ENCODE measurements around the gene PAK4.
A peak's percentile ranks its signal among the peaks of the same experiment; 100 is the strongest.

The PAK4 gene

DNA sequence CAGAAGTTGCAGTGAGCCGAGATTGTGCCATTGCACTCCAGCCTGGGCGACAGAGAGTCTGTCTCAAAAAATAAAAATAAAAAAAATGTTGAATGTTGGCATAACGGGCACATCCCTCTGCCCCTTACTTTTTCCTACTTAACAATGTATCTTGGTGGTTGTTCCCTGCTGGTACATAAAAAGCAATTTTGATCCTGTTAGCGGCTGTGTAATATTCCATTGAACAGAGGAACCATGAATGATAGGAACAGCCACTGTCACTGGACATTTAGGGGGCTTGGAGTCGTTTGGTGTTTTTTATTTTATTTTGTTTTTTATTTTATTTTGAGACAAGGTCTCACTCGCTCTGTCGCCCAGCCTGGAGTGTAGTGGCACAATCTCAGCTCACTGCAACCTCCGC, 60.8 kb downstream of the PAK4 start:
- no peak for DNase-seq

GRCh38 chr19:39187552-39187943, 62.0 kb downstream of the PAK4 start:
- DNase-seq: no peak

- DNase-seq: no peak
These were observed 63.4 kb downstream of the PAK4 start for GRCh38 chr19:39188960-39189359.

DNA sequence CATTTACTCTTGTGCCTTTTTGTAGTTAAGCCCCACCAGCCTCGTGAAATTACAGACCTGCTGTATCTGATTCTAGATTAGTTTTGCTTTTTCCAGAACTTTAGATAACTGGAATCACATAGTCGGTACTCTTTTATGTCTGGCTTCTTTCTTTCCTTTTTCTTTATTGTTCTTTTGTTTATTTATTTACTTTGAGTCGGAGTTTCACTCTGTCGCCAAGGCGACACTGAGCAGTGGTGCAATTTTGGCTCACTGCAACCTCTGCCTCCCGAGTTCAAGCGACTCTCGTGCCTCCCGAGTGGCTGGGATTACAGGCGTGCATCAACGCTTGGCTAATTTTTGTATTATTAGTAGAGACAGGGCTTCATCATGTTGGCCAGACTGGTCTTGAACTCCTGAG, 65.2 kb downstream of the PAK4 start:
- DNase-seq: no peak

- no peak for DNase-seq
These were observed 67.3 kb downstream of the PAK4 start for GRCh38 chr19:39192846-39193245.

- no peak for DNase-seq
These were observed 68.2 kb downstream of the PAK4 start for GRCh38 chr19:39193803-39194202.

- no peak for DNase-seq
These were observed 69.4 kb downstream of the PAK4 start for GRCh38 chr19:39194832-39195542.

DNA sequence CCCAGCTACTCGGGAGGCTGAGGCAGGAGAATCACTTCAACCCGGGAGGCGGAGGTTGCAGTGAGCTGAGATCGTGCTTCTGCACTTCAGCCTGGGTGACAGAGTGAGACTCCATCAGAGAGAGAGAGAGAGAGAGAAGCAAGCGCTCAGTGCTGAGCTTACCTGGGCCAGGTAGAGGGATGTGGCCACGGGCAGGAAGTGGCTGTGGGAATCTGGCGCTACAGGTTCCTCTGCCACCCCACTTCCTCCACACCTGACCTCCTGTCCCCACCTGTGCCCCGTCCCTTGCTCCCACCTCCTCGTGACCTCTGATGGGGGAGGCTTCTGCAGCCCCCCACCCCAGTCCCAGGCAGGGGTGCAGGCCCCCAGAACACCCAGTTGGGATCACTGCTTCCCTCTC, 70.2 kb downstream of the PAK4 start:
- no peak for DNase-seq

- DNase-seq: no peak
These were observed 70.7 kb downstream of the PAK4 start for GRCh38 chr19:39196320-39196719.

- DNase-seq: no peak
These were observed 71.4 kb downstream of the PAK4 start, which contains the start of gene NCCRP1 for GRCh38 chr19:39196860-39197562. NCCRP1 (plus strand) TSS chr19:39196964; CDS start chr19:39196983, 19 bp downstream.

- DNase-seq: peak; percentile 77
These were observed 72.2 kb downstream of the PAK4 start for GRCh38 chr19:39197808-39198207.

DNA sequence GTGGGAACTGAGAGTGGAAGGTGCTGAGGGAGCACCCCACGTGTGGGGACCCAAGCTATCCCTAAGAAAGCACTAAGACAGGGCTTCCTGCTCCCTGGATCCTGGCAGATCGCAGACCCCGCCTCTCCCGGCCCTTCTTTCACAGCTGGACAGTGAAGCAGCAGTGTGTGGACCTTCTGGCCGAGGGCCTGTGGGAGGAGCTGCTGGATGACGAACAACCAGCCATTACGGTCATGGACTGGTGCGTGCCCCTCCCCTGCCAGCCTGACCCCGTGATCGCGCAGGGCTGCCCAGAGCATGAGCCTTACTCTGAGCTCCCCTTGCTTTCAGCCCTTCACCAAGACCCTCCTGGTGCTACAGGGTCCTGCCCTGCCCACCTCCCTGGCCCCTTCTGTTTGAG, 73.4 kb downstream of the PAK4 start:
- peak; percentile 58 for DNase-seq

DNA sequence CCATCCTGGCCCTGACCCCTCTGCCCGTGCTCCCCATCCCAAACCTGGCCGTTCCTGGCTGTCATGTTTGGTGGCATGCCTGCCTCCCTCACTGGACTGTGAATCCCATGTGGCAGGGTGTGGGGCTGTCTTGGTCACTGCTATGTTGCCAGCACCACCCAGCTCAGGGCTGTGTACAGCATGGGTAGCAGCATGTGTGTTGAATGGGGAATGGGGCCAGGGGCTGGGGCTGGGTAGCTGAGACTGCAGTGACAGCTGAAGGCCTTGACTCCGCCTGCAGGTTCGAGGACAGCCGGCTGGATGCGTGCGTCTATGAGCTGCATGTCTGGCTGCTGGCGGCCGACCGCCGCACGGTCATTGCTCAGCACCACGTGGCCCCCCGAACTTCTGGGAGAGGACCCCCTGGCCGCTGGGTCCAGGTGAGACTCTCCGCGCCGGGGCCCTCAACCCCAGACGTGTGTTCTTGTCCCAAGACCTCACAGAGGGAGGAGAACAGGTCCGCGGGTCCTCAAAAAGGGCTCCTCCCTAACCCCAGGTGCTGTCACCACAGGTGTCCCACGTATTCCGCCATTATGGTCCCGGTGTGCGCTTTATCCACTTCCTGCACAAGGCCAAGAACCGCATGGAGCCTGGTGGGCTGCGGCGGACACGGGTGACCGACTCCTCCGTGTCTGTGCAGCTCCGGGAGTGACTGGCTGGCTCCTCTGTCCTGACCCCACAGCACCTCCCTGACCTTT, 74.6 kb downstream of the PAK4 start:
- peak; percentile 70 for DNase-seq

DNA sequence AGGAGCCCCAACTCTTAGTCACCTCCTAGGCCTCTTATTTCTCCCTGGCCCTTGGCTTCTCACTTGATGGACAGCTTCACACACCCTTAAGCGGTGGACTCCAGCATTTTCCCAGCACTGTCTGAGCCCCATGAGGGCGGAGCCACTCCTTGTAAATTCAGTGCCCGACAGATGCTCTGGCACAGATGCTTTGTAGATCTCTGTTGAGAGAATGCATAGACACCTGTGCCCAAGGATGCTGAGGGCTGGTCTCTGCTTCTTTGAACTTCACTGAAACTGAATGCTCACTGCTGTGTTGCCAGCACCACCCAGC, 75.2 kb downstream of the PAK4 start:
- DNase-seq: peak; percentile 68

GRCh38 chr19:39202998-39203355, 77.4 kb downstream of the PAK4 start:
- peak; percentile 54 for DNase-seq

GRCh38 chr19:39203372-39204341, 78.1 kb downstream of the PAK4 start, which contains the start of gene SYCN:
SYCN (minus strand) TSS chr19:39204263; CDS start chr19:39204254, 9 bp downstream.
- DNase-seq: peak; percentile 37

DNA sequence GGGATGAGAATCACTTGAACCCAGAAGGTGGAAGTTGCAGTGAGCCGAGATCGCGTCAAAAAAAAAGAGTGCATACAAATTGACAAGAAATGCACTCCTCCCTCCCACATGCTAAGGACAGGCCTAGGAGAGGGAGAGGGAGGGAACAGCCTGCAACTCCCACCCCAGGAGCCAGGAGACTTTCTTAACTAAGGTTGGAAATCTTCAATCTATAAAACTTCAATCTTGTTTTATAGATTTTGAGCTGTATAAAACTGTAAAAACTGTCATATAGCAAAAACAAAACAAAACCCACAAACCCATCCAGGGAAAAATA, 79.8 kb downstream of the PAK4 start:
- DNase-seq: peak; percentile 63

DNA sequence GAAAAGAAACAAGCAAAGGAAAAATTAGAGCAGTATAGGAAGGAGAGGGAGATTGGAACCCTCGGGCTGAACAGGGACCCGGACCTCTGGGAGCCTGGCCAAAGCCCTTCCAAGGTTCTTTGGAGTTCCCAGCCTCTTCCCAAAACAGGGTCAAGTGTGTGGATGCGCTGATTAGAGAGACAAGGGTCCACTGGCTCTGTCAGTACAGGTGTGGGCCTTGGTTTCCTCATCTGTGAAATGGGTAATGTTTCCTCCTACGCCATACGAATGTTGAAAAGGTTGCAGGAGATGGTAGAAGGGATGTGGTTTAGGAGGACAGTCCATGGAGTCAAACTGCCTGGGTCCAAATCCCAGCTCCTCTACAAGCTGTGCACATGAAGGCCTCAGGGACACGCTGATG, 80.5 kb downstream of the PAK4 start:
- DNase-seq: peak; percentile 45

- peak; percentile 34 for DNase-seq
These were observed 81.8 kb downstream of the PAK4 start for GRCh38 chr19:39207293-39207836.

DNA sequence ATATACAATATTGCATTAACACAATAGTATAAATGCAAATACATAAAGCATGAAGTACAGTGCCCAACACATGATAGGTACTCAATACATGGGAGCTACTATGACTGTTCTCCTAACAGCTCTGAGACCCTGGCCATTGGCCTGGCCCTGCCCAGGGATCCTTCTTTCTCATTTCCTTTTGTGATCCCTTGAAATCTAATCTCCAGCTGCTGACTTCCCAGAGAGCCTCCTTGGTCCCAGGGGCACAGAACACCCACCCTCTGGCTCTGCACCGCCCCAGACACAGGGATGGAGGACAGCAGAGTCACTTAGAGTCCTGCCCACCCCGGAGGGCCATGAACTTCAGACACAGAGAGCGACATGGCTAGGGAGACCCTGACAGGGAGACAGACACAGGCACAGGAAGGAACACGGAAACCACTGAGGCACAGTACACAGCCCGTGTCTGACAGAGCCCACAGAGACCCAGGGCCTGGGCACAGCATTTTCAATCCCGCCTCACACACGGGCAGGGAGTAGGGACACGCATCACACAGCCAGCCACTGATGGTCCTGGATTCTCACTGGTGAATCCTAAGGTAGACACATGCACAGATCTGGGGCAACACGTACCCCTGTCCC, 82.7 kb downstream of the PAK4 start:
- peak; percentile 35 for DNase-seq

- no peak for DNase-seq
These were observed 83.6 kb downstream of the PAK4 start for GRCh38 chr19:39209196-39209595.

DNA sequence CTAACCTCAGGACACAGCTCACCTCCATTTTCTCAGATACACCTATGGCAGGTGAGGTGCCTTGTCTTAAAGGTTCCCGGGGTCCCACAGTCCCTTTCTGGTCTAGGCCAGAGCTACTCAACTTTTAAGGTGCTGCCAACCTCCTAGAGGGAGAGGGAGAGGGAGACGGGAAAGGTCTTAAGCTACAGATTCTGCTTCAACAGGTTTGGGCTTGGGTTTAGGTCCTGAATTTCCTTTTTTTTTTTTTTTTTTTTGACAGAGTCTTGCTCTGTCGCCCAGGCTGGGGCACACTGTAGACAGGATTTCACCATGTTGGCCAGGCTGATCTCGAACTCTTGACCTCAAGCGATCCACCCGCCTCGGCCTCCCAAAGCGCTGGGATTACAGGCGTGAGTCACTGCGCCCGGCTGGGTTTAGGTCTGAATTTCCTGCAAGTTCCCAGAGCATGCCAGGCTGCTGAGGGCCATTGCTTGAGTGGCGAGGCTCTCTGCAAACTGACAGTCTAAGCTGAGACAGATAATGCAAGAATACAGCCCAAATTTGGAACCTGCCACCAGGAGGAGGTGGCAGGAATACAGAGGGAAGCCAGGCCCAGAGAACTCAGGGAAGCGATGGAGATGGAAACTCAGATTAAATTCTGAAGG, 86.3 kb downstream of the PAK4 start:
- no peak for DNase-seq
